Ishikawa (cell line): ENCODE measurements around the gene KRTAP19-4.

Experiments used
- FOXM1 ChIP-seq: IDR thresholded peaks from 2 replicates; pipeline ENCODE4 v1.6.1; 2012; ENCODE audit warnings: low read depth, borderline replicate concordance
- MAX ChIP-seq: IDR thresholded peaks from 2 replicates; pipeline ENCODE4 v1.6.1; 2012
- RAD21 ChIP-seq: IDR thresholded peaks from 2 replicates; pipeline ENCODE4 v1.6.1; 2012; ENCODE audit warnings: low read depth
- REST ChIP-seq: IDR thresholded peaks from 2 replicates; pipeline ENCODE4 v1.6.1; 2012; ENCODE audit warnings: low read depth, mild to moderate bottlenecking
- TCF12 ChIP-seq: IDR thresholded peaks from 2 replicates; pipeline ENCODE4 v1.6.1; 2012; ENCODE audit warnings: low read depth
- TEAD4 ChIP-seq: IDR thresholded peaks from 2 replicates; pipeline ENCODE4 v1.6.1; 2012
- YY1 ChIP-seq: IDR thresholded peaks from 2 replicates; pipeline ENCODE4 v1.6.1; 2012; ENCODE audit warnings: low read depth

GRCh38 chr21:30478004-30478403, 19.0 kb downstream of the KRTAP19-4 start:
- TF ChIP-seq TEAD4 = no peak
- TF ChIP-seq MAX = no peak
- TF ChIP-seq FOXM1 = no peak
- TF ChIP-seq REST = no peak
- TF ChIP-seq RAD21 = no peak
- TF ChIP-seq TCF12 = no peak
- no peak for TF ChIP-seq YY1
